A673 (cell line): ENCODE results near the gene TMEM212.

ENCODE experiments used
- EZH2 ChIP-seq: fragments of 200-600 bp; sonication (generic); IDR thresholded peaks from 2 replicates; pipeline ENCODE4 v1.6.1; 2017; ENCODE audit warnings: borderline replicate concordance, low read depth, mild to moderate bottlenecking, mixed read lengths, antibody characterized with exemption, low read length; ENCODE audit not compliant: poor library complexity, severe bottlenecking
- TF ChIP-seq, protein P1 (sequence below): fragments of 300-800, 200-600 bp; sonication (generic); conservative IDR thresholded peaks from 2 replicates; pipeline ENCODE4 v1.5.1; 2017; ENCODE audit warnings: low read depth, mild to moderate bottlenecking, antibody characterized with exemption, low read length, moderate library complexity, mixed read lengths

- no peak for TF ChIP-seq EZH2
- TF ChIP-seq, protein P1, sequence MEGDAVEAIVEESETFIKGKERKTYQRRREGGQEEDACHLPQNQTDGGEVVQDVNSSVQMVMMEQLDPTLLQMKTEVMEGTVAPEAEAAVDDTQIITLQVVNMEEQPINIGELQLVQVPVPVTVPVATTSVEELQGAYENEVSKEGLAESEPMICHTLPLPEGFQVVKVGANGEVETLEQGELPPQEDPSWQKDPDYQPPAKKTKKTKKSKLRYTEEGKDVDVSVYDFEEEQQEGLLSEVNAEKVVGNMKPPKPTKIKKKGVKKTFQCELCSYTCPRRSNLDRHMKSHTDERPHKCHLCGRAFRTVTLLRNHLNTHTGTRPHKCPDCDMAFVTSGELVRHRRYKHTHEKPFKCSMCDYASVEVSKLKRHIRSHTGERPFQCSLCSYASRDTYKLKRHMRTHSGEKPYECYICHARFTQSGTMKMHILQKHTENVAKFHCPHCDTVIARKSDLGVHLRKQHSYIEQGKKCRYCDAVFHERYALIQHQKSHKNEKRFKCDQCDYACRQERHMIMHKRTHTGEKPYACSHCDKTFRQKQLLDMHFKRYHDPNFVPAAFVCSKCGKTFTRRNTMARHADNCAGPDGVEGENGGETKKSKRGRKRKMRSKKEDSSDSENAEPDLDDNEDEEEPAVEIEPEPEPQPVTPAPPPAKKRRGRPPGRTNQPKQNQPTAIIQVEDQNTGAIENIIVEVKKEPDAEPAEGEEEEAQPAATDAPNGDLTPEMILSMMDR = no peak
These were observed 52.8 kb downstream of the TMEM212 start for GRCh38 chr3:171895900-171896299.
